Measurements from ENCODE around the gene GPT2. TPM values are rescaled to one million over a fixed set of nuclear protein-coding genes. Genes with fewer than 3 reads are reported as not detected.

Gene GPT2
- total and polyA plus RNA-seq, 2 donors (not counting 3 experiments of a cell fraction or from before 2014, with no cell fraction given), result 10.8 to 17.9 TPM

GRCh38 chr16:46915483-46916025 is 31.4 kb downstream of the GPT2 start:
- Histone ChIP-seq H3K4me1 (ENCODE audit: control insufficient read depth, extremely low read depth, insufficient read depth, low read length) (no peaks in the 10 kb centered on the region), H3K36me3 (ENCODE audit: control insufficient read depth in 2 of 2, extremely low read depth in 1 of 2, insufficient read depth in 2 of 2, low read length in 2 of 2) (peaks cover 0 to 9% of the 10 kb centered on the region in 2 experiments), H3K27me3 (ENCODE audit: control insufficient read depth in 2 of 2, insufficient read depth in 2 of 2, low read length in 2 of 2) (no peaks in the 10 kb centered on the region), H3K79me2 (ENCODE audit: control insufficient read depth, insufficient read depth, low read length) (no peaks in the 10 kb centered on the region), H4K20me1 (replicated peaks; ENCODE audit: control insufficient read depth, extremely low read depth, insufficient read depth, low read length) (no peaks in the 10 kb centered on the region), H3K27ac (ENCODE audit: insufficient read depth, low read depth, low read length) (no peak overlapping the region), H3K4me3 (replicated peaks in 1 of 3; ENCODE audit: insufficient read depth in 1 of 3, low read depth in 1 of 3, low read length in 3 of 3) (no peak overlapping the region), H3K9me1 (replicated peaks; ENCODE audit: control insufficient read depth, extremely low read depth, insufficient read depth, low read length) (no peaks in the 10 kb centered on the region), H3K9ac (replicated peaks; ENCODE audit: extremely low read depth, insufficient read depth, low read length) (no peak overlapping the region), H3K4me2 (ENCODE audit: insufficient read depth, low read length) (no peak overlapping the region), H3K9me3 (replicated peaks; ENCODE audit: control insufficient read depth, insufficient read depth, low read length) (no peaks in the 10 kb centered on the region), H2AFZ (ENCODE audit: low read depth, low read length) (no peak overlapping the region)
- ChIA-PET CTCF (interaction anchor here (12.9 kb wide), 1 partner anchor 64 kb away, joined by 401 read pairs; no protein-coding TSS in a partner anchor), POLR2A (no interaction called here)
- BruUV-seq (replicated peaks), result no TSS peak
- DNase-seq (ENCODE audit: low read depth, low spot score) (no peak), FAIRE-seq (peak; percentile 26)
- no peak for TF ChIP-seq MYC (IDR thresholded peaks at IDR 0.05; ENCODE audit: low read depth, low read length)
- TF ChIP-seq POLR2AphosphoS5 (IDR thresholded peaks at IDR 0.05; ENCODE audit: insufficient read depth, low read depth, low read length), result no peak
- no peak for TF ChIP-seq EZH2 (IDR thresholded peaks at IDR 0.05; ENCODE audit: borderline replicate concordance, low read depth, low read length, severe bottlenecking)
- TF ChIP-seq GATA2 (IDR thresholded peaks at IDR 0.05; ENCODE audit: insufficient read depth, insufficient read length, low read depth, low read length), result no peak
- TF ChIP-seq FOS (IDR thresholded peaks at IDR 0.05; ENCODE audit: borderline replicate concordance, insufficient read depth, low read length), result no peak
- TF ChIP-seq JUN (IDR thresholded peaks at IDR 0.05; ENCODE audit: borderline replicate concordance, insufficient read depth, insufficient read length, low read depth), result no peak
- TF ChIP-seq POLR2A (IDR thresholded peaks at IDR 0.05; ENCODE audit: low read depth, low read length), result no peak
- no peak for TF ChIP-seq MAX (IDR thresholded peaks at IDR 0.05; ENCODE audit: insufficient read depth, insufficient read length)
- no peak for TF ChIP-seq CTCF (IDR thresholded peaks at IDR 0.05; ENCODE audit: extremely low read depth in 1 of 2, insufficient read depth in 1 of 2, low read depth in 1 of 2, low read length in 2 of 2)
- intact Hi-C loops (cut with micrococcal nuclease) (no loop called here), dilution Hi-C loops (cut with MboI; ENCODE audit: extremely low pct_ligation_motif_present, low sequenced_read_pairs) (no loop called here)

Measured in endothelial cell of umbilical vein (primary cell).